Urinary bladder (tissue), 4 donors: ENCODE measurements around the gene XPOT. TPM values are rescaled to one million over a fixed set of nuclear protein-coding genes. Genes with fewer than 3 reads are reported as not detected.

ENCODE experiments used
- DNase-seq: peaks from one replicate; pipeline ENCODE4 v3.0.0-alpha.2; 2015; ENCODE audit errors: extremely low spot score
- H3K27ac ChIP-seq: one replicate; pipeline ENCODE4 v1.5.1; 2013; ENCODE audit warnings: low read depth, mild to moderate bottlenecking, moderate library complexity
- H3K36me3 ChIP-seq: one replicate; pipeline ENCODE4 v1.6.1; 2013; ENCODE audit warnings: mild to moderate bottlenecking, moderate library complexity; ENCODE audit not compliant: insufficient read depth
- H3K4me1 ChIP-seq: one replicate; pipeline ENCODE4 v1.6.1; 2013; ENCODE audit warnings: mild to moderate bottlenecking, moderate library complexity; ENCODE audit not compliant: insufficient read depth
- H3K4me3 ChIP-seq: one replicate; pipeline ENCODE4 v1.5.1; 2013; ENCODE audit warnings: low read depth, low read length
- WGBS: extraction: QIAGEN DNeasy Blood & Tissue Kit; methylation state at CpG from one replicate; pipeline ENCODE4 v1.1.7; 2013; 5-methylcytosine and 5-hydroxymethylcytosine counted together
- polyA plus RNA-seq: library from polyadenylated mRNA; stranded (reverse); fragments of 200-250 nt; gene quantifications from one replicate; pipeline ENCODE4 v1.2.3, GENCODE V29; 2013
- total RNA-seq: library from RNA; depleted of rRNA; stranded (reverse); fragments of >200 nt; gene quantifications from one replicate; pipeline ENCODE4 v1.2.3, GENCODE V29; 2014
- donor health status: healthy with polysubstance abuse.
- donor health status: healthy.

XPOT gene
- total and polyA plus RNA-seq, 2 donors = 24.5 to 77.1 TPM

DNA sequence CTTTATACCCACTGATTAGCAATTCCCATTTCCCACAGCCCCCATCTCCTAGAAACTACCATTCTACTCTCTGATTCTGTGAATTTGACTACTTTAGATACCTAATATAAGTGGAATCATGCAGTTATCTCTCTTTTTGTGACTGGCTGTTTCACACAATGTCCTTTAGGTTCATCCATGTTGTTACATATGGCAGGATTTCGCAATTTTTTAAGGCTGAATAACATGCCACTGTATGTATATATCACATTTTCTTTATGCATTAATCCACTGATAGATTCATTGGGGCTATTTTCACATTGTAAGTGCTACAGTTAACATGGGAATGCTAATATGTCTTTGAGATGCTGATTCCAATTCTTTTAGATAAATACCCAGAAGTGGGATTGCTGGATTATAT is 35.9 kb downstream of the XPOT start:
- no peak overlapping the region for H3K27ac ChIP-seq
- DNase-seq = no peak
- H3K4me3 ChIP-seq = no peak overlapping the region
- peaks cover 8% of the 10 kb centered on the region for H3K36me3 ChIP-seq
- H3K4me1 ChIP-seq = no peaks in the 10 kb centered on the region
- 97% methylated on average over 1 of the region's 1 CpG for WGBS

DNA sequence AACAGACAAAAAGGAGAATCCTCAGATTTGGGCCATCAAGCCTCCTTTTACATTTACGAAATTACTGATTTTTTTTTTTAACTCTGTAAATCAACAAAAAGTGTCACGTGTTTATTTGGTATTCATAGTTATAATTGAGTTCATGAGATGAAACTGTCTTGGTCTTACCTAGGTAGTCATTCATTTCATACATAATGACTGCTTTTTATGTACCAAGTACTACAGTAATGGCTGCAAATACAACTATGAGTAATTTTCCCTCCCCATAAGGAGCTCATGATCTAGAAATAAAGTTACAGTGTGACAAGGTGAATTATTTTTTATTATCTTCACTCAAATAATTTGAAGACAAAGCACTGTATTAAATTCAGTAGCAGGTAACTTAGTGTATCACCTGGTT is 41.3 kb downstream of the XPOT start:
- Histone ChIP-seq H3K27ac (no peak overlapping the region), H3K4me3 (no peak overlapping the region), H3K4me1 (no peaks in the 10 kb centered on the region), H3K36me3 (peaks cover 2% of the 10 kb centered on the region)
- DNase-seq = no peak
- WGBS = 90% methylated on average over 2 of the region's 2 CpGs

DNA sequence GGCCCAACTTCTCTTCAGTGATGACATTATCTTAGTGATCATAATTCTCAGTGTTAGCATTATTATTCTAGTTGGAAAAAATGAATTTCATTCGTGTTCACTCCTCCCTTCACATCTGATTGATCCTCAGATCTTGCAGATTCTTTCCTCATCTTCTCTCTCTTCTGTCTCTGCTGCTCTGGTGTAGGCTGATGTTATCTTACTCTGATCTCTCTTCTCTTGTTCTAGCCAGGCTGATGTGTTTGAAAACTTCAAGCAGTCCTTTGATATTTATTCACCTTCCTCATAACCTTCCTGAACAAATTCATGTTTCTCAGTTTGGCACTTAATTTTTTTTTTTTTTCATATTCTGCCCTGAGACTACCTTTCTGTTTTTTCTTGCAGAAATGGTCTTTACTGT is 42.1 kb downstream of the XPOT start:
- no peaks in the 10 kb centered on the region for H3K4me1 ChIP-seq
- 87% methylated on average over 1 of the region's 1 CpG for WGBS
- no peak for DNase-seq
- H3K36me3 ChIP-seq = peaks cover 2% of the 10 kb centered on the region
- H3K27ac ChIP-seq = no peak overlapping the region
- no peak overlapping the region for H3K4me3 ChIP-seq

GRCh38 chr12:64450057-64450640 is 46.0 kb downstream of the XPOT start:
- Histone ChIP-seq H3K27ac (no peak overlapping the region), H3K4me3 (no peak overlapping the region), H3K4me1 (no peaks in the 10 kb centered on the region), H3K36me3 (no peaks in the 10 kb centered on the region)
- 56% methylated on average over 2 of the region's 2 CpGs for WGBS
- no peak for DNase-seq

GRCh38 chr12:64450711-64451486 is 46.7 kb downstream of the XPOT start:
- H3K27ac ChIP-seq = no peak overlapping the region
- H3K36me3 ChIP-seq = no peaks in the 10 kb centered on the region
- 21% methylated on average over 8 of the region's 8 CpGs for WGBS
- no peak for DNase-seq
- H3K4me3 ChIP-seq = peak overlapping the region; percentile 93
- no peaks in the 10 kb centered on the region for H3K4me1 ChIP-seq

DNA sequence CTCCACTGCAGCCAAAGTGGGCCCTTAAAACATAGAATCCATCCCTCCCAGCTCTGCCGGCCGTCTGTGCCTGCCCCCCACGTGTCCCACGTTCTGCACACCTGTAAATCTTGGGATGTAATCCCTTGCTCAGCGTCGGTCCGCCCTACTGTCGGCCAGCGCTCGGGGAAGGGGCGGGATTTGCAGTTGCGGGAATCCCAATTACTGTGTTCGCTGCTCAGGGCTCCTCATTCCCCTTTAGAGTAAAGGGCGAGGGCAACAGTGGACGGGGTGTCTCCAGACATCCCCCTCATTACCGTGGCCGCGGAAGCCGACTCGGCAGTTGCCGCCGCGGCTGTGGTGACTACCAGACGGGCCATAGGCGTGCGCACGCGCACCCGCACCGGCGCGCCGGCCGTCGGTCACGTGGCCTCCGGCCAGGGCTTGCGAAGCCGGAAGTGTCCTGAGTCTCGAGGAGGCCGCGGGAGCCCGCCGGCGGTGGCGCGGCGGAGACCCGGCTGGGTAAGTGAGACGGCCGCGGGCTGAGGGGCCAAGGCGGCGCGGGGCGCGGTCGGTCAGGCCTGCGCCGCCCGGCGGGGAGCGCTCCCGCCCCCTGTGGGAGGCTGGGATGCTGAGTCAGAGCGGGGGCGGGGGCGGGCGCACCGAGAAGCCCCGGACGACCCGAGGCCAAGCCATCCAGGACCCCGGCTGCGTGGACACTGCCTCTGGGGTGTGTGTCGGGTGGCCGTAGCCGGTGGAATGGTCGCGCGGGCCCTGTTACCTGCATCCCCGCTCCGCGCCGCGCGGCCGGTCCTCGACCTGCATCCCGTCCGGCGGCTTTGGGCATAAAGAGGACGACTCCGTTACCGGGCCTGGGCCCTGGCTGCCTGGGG is 47.7 kb downstream of the XPOT start, which contains the start of gene TBK1:
Gene TBK1, plus strand, starts transcription at position 434 of the 872 bp plus-strand sequence. CDS start 3,751 bp downstream, outside the sequence.
- Histone ChIP-seq H3K36me3 (no peaks in the 10 kb centered on the region), H3K4me3 (peak within 1 kb of the TSS; percentile 93), H3K4me1 (no peaks in the 10 kb centered on the region), H3K27ac (peak within 1 kb of the TSS; percentile 97)
- DNase-seq = peak; percentile 20
- under 1% methylated on average over 94 of the region's 94 CpGs for WGBS

DNA sequence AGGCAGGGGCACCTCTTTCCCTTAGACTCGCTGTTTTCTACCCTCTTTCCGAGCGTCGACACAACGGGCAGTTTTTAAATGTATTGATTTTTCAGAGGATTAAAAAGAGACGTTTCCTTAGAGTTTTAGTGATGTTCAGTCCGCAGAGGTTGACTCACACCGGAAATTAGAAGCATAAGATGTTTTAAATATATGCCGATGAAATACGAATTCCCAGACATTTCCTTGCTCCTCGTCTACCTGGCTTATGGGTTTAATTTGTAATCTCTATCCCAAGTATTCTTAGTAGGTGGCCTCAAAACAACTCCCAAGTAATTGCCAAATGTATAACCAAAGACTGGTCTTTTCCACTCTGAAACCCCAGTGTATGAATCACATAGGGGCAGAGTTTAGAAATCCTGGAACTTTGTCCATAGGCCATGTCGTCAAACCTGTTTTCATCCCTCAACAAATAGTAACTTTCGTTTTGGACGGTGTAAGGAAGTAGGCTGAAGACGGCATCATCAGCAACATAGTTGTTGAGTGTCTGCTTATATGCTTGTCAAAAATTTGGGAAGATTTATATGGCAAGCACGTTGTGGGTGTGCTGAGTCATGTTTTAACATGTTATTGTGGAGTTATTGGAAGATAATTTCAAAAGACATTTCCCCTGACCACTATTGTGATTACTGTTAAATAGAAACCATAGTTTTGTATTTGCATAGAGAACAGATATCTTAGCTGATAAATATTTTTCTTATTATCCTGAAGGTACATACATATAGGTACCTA is 48.6 kb downstream of the XPOT start:
- no peaks in the 10 kb centered on the region for H3K36me3 ChIP-seq
- under 1% methylated on average over 16 of the region's 16 CpGs for WGBS
- no peaks in the 10 kb centered on the region for H3K4me1 ChIP-seq
- peak overlapping the region; percentile 97 for H3K27ac ChIP-seq
- peak overlapping the region; percentile 93 for H3K4me3 ChIP-seq
- DNase-seq = peak; percentile 17

- WGBS = 87% methylated on average over 1 of the region's 1 CpG
- Histone ChIP-seq H3K27ac (no peak overlapping the region), H3K4me3 (no peak overlapping the region), H3K4me1 (no peaks in the 10 kb centered on the region), H3K36me3 (no peaks in the 10 kb centered on the region)
- no peak for DNase-seq
These were observed 51.3 kb downstream of the XPOT start for GRCh38 chr12:64455506-64455905.

- Histone ChIP-seq H3K36me3 (no peaks in the 10 kb centered on the region), H3K27ac (no peak overlapping the region), H3K4me3 (no peak overlapping the region), H3K4me1 (no peaks in the 10 kb centered on the region)
- DNase-seq = no peak
These were observed 51.9 kb downstream of the XPOT start for GRCh38 chr12:64456119-64456518.

- Histone ChIP-seq H3K27ac (no peak overlapping the region), H3K4me3 (no peak overlapping the region), H3K4me1 (no peaks in the 10 kb centered on the region), H3K36me3 (no peaks in the 10 kb centered on the region)
- DNase-seq = no peak
- WGBS = 63% methylated on average over 6 of the region's 6 CpGs
These were observed 52.8 kb downstream of the XPOT start for GRCh38 chr12:64457032-64457431.

- 87% methylated on average over 3 of the region's 3 CpGs for WGBS
- no peak overlapping the region for H3K4me3 ChIP-seq
- H3K4me1 ChIP-seq = no peaks in the 10 kb centered on the region
- no peaks in the 10 kb centered on the region for H3K36me3 ChIP-seq
- no peak overlapping the region for H3K27ac ChIP-seq
- no peak for DNase-seq
These were observed 53.3 kb downstream of the XPOT start for GRCh38 chr12:64457466-64457865.

GRCh38 chr12:64457923-64458322 is 53.7 kb downstream of the XPOT start:
- H3K4me1 ChIP-seq = no peaks in the 10 kb centered on the region

DNA sequence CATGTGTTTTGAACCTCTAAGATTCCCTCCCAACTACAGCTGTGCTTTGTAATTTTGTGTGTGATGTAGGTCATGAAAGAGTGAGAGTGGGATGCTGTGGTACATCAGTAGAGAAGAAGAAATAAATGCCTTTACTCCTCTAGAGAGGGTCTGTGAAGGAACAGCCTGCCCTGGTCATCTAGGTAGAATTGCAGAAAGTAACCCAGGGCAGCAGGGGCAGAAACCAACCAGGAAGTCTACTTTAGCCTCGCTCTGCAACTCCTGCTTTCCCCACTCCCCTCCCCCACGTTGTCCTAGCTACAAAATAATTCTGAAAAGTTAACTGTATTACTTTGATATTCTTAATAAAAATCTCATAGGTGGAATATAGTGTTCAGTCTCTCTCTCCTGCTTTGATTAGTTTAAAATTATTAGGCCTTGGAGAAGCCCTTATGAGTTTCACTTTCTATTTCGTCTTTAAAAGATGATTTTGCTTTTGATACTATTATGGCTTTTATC is 55.3 kb downstream of the XPOT start:
- H3K4me3 ChIP-seq = peak overlapping the region; percentile 20
- WGBS = 40% methylated on average over 3 of the region's 3 CpGs
- H3K27ac ChIP-seq = peak overlapping the region; percentile 39
- H3K4me1 ChIP-seq = no peaks in the 10 kb centered on the region
- no peak for DNase-seq
- H3K36me3 ChIP-seq = no peaks in the 10 kb centered on the region

More at GRCh38 chr12:64457923-64458322, 53.7 kb downstream of the XPOT start:
- Histone ChIP-seq H3K27ac (no peak overlapping the region), H3K36me3 (no peaks in the 10 kb centered on the region), H3K4me3 (no peak overlapping the region)
- DNase-seq = no peak
- 84% methylated on average over 4 of the region's 4 CpGs for WGBS
